Measurements from ENCODE around the gene CTXN1.

Gene CTXN1

DNA sequence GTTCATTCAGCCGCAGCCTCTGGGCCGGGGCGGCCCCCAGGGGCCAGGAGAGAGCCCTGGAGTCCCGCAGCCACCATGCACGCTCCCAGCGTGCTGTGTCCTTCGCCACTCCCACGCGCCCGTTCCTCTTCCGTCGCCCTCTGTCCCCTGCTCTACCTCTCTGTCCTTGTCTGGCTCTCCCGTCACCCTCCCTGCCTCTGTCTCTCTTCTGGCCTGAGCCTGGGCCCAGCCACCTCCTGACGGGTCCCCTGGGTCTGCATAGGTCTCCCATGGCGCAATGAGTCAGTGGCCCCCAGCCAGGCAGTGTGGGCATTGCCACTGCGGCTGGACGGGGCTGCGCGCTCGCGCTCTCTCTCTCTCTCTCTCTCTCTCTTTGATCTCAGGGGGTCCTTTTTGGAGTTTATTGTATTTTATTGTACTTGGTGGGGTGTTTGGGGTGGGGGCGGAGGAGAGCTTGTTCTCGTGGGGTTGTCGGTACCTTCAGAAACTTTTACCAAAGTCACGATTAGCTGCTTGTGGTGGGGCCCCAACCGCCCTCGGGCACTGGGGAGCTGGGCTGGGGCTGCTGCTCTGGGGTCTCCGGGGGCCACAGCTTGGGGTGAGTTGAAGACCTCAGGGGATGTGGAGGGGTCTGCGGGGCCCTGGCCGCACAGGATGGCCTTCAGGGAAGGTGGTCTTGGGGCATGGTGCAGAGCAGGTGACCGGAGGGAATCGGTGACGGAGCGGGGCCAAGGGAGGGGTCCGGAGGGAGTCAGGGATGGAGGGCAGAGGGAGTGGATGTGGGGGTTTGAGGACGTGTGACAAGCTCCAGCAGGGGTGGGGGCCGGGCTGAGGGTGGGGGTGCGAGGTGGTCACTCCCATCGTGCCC, 13.0 kb downstream of the CTXN1 start:
- DNase-seq: no peak

DNA sequence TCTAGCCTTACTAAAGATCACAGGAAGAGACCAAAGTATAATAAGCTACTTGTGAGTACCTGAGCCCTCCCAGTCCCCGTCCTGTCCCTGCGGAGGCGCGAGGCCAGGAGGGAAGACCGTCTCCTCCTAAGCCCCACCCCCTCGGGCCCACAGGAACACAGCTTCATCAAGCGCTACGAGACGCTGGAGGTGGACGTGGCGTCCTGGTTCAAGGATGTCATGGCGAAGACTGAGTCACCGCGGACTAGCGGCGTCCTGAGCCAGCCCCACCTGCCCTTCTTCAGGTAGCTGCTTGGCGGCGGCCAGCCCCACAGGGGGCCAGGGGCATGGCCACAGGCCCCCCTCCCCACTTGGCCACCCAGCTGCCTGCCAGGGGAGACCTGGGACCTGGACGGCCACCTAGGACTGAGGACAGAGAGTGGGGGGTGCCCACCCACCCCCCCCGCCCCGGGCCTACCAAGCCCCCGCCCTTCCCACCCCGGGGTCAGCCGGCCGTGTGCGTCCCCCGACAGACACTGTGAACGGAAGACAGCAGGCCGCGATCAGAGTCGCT, 13.7 kb downstream of the CTXN1 start:
- DNase-seq: no peak

GRCh38 chr19:7911508-7912143, 14.3 kb downstream of the CTXN1 start:
- DNase-seq: no peak

DNA sequence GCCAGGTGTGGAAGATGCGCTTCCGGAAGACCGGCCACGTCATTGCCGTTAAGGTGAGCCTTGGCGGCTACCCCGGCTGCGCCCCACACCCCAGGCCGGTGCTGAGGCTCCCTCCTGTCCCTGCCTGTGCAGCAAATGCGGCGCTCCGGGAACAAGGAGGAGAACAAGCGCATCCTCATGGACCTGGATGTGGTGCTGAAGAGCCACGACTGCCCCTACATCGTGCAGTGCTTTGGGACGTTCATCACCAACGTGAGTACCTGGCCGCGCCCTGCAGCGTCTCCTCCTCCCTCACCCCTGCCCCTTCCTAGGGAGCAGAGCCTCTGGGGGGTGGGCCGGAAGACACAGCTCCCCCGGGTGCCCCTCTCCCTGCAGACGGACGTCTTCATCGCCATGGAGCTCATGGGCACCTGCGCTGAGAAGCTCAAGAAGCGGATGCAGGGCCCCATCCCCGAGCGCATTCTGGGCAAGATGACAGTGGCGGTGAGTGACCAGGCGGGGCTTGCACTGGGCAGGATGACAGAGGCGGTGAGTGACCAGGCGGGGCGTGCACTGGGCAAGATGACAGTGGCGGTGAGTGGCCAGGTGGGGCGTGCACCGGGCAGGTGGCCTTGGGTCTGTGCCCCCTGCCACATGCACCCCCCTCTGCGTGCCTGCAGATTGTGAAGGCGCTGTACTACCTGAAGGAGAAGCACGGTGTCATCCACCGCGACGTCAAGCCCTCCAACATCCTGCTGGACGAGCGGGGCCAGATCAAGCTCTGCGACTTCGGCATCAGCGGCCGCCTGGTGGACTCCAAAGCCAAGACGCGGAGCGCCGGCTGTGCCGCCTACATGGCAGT, 15.4 kb downstream of the CTXN1 start:
- DNase-seq: no peak

- no peak for DNase-seq
Observed at GRCh38 chr19:7909471-7910067, 16.4 kb downstream of the CTXN1 start.

DNA sequence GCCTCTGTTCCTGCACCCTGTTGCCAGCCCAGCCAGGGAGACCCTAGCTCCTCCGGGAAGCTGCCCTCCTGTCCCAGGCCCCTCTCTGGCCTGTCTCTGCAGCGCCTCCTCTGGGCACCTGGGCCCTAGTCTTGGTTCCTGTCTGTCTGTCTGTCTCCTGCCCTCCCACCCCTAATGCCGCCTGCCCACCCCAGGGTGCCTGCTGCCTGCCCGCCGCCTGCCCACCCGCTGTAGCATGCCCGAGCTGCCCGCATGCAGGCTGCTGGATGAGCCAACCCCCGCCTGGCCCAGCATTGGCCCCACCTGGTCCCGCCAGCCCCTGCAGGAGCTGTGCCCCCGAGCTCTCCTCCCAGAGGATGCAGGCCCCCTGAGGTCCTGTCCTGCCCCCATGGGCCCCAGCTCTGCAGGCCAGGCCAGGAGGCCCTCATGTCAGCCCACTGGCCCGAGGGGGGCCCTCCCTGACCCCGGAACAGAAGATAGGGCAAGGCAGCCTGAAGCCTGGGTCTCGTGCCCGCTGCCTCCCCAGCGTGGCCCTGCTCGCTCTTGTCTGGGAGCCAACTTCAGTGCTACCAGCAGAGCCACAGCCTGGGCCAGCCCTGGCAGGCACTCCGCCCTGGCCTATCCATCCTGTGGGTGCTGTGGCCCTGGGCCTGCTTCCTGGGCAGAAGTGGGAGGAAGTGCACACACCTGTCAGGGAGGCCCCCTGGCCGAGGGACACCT, 17.0 kb downstream of the CTXN1 start:
- DNase-seq: no peak

GRCh38 chr19:7908078-7908699, 17.7 kb downstream of the CTXN1 start:
- no peak for DNase-seq

DNA sequence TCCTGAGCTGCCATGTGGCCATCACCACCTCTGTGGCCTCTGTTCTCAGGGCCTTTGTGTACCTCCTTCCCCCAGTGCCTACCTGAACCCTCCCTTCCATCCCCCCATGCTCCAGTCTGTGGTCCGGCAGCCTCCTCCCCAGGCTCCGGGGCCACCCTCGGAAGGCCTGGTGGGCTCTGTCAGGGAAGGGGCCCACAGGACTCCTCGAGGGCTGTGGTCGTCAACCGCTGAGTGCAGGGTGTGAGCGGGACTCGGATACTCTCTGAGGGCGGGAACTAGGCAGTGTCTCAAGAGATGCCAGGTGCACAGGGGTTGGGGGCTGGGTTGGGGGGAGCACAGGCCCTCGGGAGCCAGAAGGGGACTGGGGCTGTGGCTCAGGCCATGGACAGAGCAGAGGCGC, 18.4 kb downstream of the CTXN1 start:
- DNase-seq: no peak

DNA sequence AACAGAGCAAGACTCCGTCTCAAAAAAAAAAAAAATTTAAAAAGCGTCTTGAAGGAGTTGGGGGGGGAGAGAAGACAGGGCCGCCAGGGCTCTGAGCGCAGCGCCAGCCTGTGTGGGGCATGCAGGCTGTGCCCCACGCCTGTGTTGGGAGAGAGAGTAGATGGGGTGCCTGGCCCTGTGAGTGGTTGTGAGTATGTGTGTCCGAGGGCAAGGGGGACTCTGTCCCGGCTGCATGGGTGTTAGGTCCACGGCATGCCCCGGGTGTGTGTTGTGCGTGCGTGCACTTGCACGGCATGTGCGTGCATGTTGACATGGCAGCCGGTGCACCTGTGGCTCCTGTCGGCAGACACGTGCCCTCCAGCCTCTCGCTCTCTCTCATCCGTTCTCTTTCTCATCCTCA, 18.8 kb downstream of the CTXN1 start:
- no peak for DNase-seq

DNA sequence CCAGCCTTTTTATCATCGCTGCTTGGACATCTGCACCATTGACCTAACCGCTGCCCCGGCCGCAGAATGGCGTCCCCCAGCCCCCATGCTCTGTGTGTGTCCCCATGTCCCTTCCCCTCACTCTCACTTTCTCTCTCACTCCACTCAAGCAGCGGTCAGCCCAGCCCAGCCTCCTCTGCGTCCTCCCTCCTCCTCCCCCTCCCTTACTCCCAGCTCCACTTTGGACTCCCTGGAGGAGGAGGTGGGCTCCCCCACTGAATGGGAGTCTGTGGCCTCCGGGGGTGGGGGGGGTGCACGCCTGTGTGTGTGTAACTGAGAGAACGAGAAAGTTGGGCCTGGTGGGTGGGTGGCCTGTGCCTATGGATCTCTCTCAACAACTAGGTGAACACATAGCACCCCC, 20.1 kb downstream of the CTXN1 start:
- no peak for DNase-seq

DNA sequence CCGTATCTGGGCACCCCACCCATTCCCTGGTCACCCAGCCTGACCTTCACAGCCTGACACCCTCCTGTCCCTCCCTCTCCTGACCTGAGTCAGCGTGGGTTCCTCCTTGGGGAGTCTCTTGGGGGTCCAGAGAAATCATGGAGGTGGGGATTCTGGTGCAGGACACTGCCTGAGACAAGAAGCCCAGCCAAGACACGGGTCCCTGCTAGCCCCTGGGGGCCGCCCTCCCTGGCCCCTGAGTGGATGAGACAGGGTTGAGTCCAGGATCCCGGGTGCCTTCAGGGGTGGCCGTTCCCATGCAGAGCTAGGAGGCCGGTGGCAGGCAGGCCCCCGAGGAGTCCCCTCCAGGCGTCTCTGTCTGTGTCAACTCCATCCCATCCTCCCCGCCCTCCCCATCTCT, 20.7 kb downstream of the CTXN1 start:
- DNase-seq: no peak

DNA sequence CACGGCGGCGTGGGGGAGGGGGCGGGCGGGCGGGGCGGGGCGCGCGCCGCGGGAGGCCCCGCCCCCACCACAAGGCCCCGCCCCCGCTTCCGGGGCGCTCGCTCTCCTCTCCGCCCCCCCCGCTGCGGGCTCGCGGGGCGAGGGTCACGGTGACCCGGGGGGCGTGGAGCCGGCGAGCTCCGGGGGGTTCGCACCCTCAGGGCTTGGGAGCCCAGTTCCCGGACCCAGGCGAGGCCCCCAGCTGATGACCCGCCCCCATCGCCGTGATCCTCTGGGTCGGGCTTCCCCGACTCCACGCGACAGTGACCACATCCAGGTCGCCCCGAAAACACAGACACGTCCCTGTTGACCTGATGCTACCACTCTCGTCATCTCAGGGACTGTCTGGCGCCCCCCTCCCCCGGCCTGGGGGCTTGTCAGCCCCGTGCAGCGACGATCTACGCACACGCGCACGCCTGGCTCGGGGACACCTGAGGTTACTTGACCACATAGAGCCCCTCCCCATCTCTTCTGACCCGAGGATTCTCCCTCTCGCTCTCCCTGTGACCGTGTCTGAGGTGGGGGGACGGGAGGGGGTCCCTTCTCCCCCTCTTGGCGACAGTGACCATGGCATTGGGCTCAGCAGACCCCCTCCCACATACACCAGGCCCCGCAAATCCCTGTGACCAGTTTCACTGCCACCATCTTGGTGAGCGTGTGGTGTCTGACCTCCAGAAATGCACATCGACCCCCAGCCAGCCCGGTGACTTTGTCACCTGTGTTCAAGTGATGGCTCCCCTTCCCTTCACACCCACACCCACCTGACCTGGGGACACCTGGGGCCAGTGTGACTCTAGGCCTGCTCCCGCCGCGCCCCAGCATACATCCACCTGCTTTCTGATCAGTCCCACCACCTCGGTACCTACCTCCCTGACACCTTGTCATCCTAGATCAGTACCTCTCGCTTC, 21.6 kb downstream of the CTXN1 start:
- DNase-seq: no peak

DNA sequence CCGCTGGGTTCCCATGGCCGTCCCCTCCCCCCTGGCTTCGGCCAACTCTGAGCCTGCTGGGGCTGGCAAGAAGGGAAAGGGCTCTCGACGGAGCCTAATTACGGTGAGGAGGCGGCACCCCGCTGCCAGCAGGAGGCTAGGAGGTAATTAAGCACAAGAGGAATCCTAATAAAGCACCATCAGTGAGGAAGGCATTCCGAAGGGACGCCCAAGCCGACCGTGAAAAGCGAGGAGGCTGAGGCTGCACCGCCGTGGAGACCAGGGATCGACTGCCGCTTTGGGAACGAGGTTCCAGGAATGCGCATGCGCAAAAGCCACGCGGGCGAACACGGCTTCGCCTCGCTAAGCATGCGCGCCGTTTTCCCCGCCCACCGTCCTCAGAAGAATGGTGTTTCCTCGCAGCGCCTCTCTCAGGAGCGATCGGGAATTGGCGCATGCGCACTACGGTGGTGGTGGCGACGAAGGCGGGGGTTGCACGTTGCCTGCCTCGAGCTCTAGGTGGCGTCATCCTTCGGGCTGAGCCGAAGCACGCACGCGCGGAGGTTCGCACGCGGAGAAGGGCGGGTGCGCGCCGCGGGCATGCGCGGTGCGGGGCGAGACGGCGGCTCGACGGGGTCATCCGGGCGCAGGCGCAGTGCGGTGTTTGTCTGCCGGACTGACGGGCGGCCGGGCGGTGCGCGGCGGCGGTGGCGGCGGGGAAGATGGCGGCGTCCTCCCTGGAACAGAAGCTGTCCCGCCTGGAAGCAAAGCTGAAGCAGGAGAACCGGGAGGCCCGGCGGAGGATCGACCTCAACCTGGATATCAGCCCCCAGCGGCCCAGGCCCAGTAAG, 22.5 kb downstream of the CTXN1 start, which contains the start of gene MAP2K7:
TSS of gene MAP2K7 (plus strand) at position 634 of the 830 bp plus-strand sequence. CDS start at position 702, 68 bp downstream.
- peak; percentile 91 to 98 for DNase-seq

DNA sequence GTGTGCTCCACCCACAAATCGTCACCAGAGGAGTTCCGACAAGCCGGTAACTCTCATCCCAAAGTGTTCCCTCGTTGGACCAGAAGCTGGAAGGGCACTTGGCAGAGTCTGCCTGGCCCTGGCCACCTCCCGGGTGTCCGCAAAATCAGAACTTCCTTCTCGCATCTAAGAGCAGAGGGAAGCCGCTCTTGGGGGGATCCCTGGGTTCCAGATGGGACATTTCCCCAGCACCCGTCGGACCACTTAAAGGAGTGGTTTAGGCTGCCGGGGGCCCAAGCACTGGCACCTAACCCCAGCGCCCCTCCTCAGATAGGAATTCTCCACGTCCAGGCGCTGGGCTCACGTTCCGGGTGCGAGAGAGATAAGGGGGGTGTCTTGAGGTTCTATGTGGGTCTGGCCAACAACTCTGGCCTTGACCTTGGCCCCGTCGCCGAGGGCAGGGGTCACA, 23.1 kb downstream of the CTXN1 start:
- peak in 1 of 2 experiments; percentile 18 for DNase-seq

DNA sequence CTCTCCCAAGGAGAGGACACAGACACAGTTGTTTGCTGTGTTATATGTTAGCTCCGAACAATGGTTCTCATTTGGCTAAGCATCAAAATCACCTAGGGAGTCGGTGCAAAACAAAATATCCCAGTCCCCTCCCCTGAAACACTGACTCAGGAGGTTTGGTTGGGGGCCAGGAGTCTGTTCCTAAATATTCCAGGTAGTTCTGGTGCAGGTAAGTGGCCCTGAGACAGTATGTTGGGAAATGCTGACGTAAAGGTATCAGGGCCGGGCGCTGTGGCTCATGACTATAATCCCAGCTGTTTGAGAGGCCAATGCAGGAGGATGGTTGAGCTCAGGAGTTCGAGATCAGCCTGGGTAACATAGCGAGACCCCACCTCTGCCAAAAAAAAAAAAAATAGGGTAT, 24.6 kb downstream of the CTXN1 start:
- DNase-seq: no peak

GRCh38 chr19:7900931-7901330, 25.0 kb downstream of the CTXN1 start:
- no peak for DNase-seq

GRCh38 chr19:7900401-7900870, 25.5 kb downstream of the CTXN1 start:
- no peak for DNase-seq

DNA sequence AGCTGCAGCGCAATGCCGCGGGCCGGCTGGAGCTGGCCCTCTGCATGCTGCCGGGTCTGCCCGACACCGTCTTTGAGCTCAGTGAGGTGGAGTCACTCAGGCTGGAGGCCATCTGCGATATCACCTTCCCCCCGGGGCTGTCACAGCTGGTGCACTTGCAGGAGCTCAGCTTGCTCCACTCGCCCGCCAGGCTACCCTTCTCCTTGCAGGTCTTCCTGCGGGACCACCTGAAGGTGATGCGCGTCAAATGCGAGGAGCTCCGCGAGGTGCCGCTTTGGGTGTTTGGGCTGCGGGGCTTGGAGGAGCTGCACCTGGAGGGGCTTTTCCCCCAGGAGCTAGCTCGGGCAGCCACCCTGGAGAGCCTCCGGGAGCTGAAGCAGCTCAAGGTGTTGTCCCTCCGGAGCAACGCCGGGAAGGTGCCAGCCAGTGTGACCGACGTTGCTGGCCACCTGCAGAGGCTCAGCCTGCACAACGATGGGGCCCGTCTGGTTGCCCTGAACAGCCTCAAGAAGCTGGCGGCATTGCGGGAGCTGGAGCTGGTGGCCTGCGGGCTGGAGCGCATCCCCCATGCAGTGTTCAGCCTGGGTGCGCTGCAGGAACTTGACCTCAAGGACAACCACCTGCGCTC, 26.1 kb downstream of the CTXN1 start:
- DNase-seq: no peak

- DNase-seq: no peak
Observed at GRCh38 chr19:7898967-7899366, 27.0 kb downstream of the CTXN1 start.
